Smooth muscle cell (in vitro differentiated cells): Measurements from ENCODE around the gene CCDC178. TPM values are rescaled to one million over a fixed set of nuclear protein-coding genes. Genes with fewer than 3 reads are reported as not detected.

ENCODE experiments used
- DNase-seq: peaks from one replicate; lab custom pipeline; 2025; ENCODE audit not compliant: unreplicated experiment; lab: John Stamatoyannopoulos, UW
- H2AFZ ChIP-seq: fragments of 200-600 bp; sonication (generic); 2 replicates; pipeline ENCODE4 v1.6.0; 2016; ENCODE audit warnings: antibody characterized with exemption, low read depth, mild to moderate bottlenecking
- H3F3A ChIP-seq: fragments of 200-600 bp; sonication (generic); 2 replicates; pipeline ENCODE4 v1.6.0; 2017; ENCODE audit warnings: antibody characterized with exemption, low read depth
- H3K27ac ChIP-seq: fragments of 200-600 bp; sonication (generic); 2 replicates; pipeline ENCODE4 v1.5.1; 2016; ENCODE audit warnings: low read depth, mild to moderate bottlenecking
- H3K27me3 ChIP-seq: fragments of 200-600 bp; sonication (generic); 2 replicates; pipeline ENCODE4 v1.6.1; 2016; ENCODE audit warnings: low read depth, mild to moderate bottlenecking
- H3K36me3 ChIP-seq: fragments of 200-600 bp; sonication (generic); 2 replicates; pipeline ENCODE4 v1.5.1; 2016; ENCODE audit warnings: low read depth
- H3K4me1 ChIP-seq: fragments of 200-600 bp; sonication (generic); 2 replicates; pipeline ENCODE4 v1.5.1; 2016; ENCODE audit warnings: low read depth
- H3K4me2 ChIP-seq: fragments of 200-600 bp; sonication (generic); 2 replicates; pipeline ENCODE4 v1.6.0; 2016; ENCODE audit warnings: mild to moderate bottlenecking
- H3K4me3 ChIP-seq: fragments of 200-600 bp; sonication (generic); 2 replicates; pipeline ENCODE4 v1.5.1; 2016; ENCODE audit warnings: mild to moderate bottlenecking
- H3K79me2 ChIP-seq: fragments of 200-600 bp; sonication (generic); 2 replicates; pipeline ENCODE4 v1.6.0; 2016; ENCODE audit warnings: low read depth, mild to moderate bottlenecking
- H3K9ac ChIP-seq: fragments of 200-600 bp; sonication (generic); 2 replicates; pipeline ENCODE4 v1.6.0; 2016; ENCODE audit warnings: low read depth
- H3K9me3 ChIP-seq: fragments of 200-600 bp; sonication (generic); replicated peaks from 2 replicates; pipeline ENCODE4 v1.5.1; 2016; ENCODE audit warnings: low read depth
- H4K20me1 ChIP-seq: fragments of 200-600 bp; sonication (generic); 2 replicates; pipeline ENCODE4 v1.6.0; 2016; ENCODE audit warnings: low read depth
- WGBS: methylation state at CpG from one replicate; pipeline ENCODE4 v1.1.7; 2016; ENCODE audit warnings: low lambda C conversion rate; 5-methylcytosine and 5-hydroxymethylcytosine counted together
- polyA plus RNA-seq: library from polyadenylated mRNA; unstranded; fragments of >200 nt; fragmentation: Nextera tagmentation; extraction: Ambion mirVana; gene quantifications from 2 replicates; pipeline ENCODE4 v1.2.1, GENCODE V29; 2016
- total RNA-seq: library from RNA; depleted of rRNA; stranded (reverse); fragments of >200 nt; gene quantifications from 2 replicates; pipeline ENCODE4 v1.2.3, GENCODE V29; 2014
- TF ChIP-seq, protein P1 (sequence below): fragments of 200-600 bp; sonication (generic); IDR thresholded peaks from 2 replicates; pipeline ENCODE4 v1.5.1; 2017; ENCODE audit warnings: borderline replicate concordance, mild to moderate bottlenecking, antibody characterized with exemption; ENCODE audit not compliant: insufficient read depth, poor library complexity, severe bottlenecking

CCDC178 gene
- total and polyA plus RNA-seq, 2 experiments from 2014 or later, result not detected

DNA sequence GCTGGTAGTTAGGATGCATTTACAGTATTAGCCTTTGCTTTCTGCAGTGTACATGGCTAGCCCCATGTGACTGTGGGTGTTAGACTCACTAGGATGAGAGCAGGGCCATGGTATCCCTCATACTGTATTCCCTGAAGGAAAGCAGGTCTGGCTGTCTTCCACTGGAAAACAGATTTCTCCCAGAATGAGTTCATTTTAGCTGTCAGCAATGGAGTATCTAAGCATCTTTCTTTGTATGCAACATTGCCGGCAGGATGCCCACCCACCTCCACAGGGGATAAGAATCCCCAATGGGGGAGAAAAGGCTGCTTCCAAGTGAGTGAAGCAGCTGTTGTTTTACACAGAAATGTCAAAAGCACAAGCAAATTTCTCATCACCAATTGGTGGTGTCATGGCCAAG is 525.0 kb downstream of the CCDC178 start:
- Histone ChIP-seq H3K4me2 (no peak overlapping the region), H3F3A (no peaks in the 10 kb centered on the region), H2AFZ (no peak overlapping the region), H3K9ac (no peak overlapping the region), H4K20me1 (no peaks in the 10 kb centered on the region), H3K4me3 (no peak overlapping the region), H3K27me3 (peaks cover 18% of the 10 kb centered on the region), H3K9me3 (no peaks in the 10 kb centered on the region), H3K4me1 (no peaks in the 10 kb centered on the region), H3K36me3 (no peaks in the 10 kb centered on the region), H3K27ac (no peak overlapping the region), H3K79me2 (no peaks in the 10 kb centered on the region)
- TF ChIP-seq, protein P1, sequence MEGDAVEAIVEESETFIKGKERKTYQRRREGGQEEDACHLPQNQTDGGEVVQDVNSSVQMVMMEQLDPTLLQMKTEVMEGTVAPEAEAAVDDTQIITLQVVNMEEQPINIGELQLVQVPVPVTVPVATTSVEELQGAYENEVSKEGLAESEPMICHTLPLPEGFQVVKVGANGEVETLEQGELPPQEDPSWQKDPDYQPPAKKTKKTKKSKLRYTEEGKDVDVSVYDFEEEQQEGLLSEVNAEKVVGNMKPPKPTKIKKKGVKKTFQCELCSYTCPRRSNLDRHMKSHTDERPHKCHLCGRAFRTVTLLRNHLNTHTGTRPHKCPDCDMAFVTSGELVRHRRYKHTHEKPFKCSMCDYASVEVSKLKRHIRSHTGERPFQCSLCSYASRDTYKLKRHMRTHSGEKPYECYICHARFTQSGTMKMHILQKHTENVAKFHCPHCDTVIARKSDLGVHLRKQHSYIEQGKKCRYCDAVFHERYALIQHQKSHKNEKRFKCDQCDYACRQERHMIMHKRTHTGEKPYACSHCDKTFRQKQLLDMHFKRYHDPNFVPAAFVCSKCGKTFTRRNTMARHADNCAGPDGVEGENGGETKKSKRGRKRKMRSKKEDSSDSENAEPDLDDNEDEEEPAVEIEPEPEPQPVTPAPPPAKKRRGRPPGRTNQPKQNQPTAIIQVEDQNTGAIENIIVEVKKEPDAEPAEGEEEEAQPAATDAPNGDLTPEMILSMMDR, result no peak
- WGBS, result 82% methylated on average over 1 of the region's 1 CpG
- DNase-seq, result no peak

DNA sequence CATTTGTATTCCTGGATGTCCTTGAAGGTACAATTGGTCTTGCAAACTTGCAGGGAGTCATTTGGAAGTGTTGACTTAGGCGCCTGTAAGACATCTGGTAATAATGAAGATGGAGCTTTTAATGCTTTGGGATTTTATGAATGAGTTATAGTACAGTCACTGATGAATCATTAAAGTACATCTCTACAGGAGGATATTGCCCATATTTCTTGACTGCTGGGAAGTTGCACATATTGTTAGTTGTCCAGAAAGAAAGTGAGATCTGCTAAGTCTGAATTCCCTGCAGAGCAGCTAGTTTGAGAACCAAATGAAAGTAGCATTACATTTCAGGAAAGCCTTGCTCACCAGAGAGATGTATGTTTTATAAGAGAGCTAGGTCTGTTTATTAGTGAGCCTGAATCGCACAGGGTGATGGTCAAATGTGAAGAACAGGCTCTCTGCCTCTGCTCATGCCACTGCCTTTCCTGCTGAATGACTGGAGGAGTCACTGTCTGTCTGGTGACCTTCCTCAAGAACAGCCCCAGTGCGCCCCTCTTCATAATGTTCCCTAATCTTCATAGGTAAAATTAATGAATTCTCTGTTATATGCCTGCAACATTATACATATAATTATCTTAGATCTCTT is 528.7 kb downstream of the CCDC178 start:
- H3F3A ChIP-seq, result no peaks in the 10 kb centered on the region
- H3K27ac ChIP-seq, result no peak overlapping the region
- no peak overlapping the region for H3K9ac ChIP-seq
- peaks cover 7% of the 10 kb centered on the region for H3K4me1 ChIP-seq
- DNase-seq, result no peak
- H2AFZ ChIP-seq, result no peak overlapping the region
- H3K27me3 ChIP-seq, result peaks cover 17% of the 10 kb centered on the region
- no peaks in the 10 kb centered on the region for H3K9me3 ChIP-seq
- WGBS, result 82% methylated on average over 3 of the region's 3 CpGs
- peak overlapping the region; percentile 1 for H3K4me2 ChIP-seq
- H3K79me2 ChIP-seq, result no peaks in the 10 kb centered on the region
- no peaks in the 10 kb centered on the region for H4K20me1 ChIP-seq
- TF ChIP-seq, protein P1, result no peak
- H3K4me3 ChIP-seq, result no peak overlapping the region
- H3K36me3 ChIP-seq, result no peaks in the 10 kb centered on the region

DNA sequence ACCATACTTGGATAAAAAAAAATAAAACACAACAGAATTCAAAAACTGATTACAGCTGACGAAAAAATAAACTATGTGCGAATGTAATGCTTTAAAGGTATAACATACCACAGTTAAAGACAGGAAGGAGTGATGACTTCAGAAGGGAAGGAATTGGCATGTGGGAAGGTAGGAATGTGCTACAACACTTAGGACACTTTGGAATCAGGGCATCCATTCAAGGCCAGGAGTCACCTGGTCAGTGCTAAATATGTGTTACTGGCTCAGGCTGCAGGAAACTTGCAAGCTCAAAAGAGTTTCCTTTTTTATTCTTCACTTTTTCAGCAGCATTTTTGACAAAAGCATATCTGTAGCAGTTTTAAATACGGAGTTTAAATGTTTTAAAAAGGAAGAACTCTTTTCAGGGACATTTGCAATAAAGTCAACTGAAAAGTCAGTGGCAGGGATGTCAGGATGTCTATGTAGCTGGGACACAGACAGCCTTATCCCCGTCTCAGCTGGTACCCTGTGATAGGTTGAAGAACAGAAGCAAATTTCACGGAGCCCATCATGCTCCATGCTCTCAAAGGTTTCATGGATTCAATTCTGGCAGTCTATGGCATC is 529.7 kb downstream of the CCDC178 start:
- no peak overlapping the region for H3K4me2 ChIP-seq
- H3K4me3 ChIP-seq, result no peak overlapping the region
- 86% methylated on average over 5 of the region's 5 CpGs for WGBS
- no peaks in the 10 kb centered on the region for H4K20me1 ChIP-seq
- H3K9ac ChIP-seq, result no peak overlapping the region
- no peaks in the 10 kb centered on the region for H3K36me3 ChIP-seq
- no peaks in the 10 kb centered on the region for H3K79me2 ChIP-seq
- H3K27ac ChIP-seq, result no peak overlapping the region
- H3K4me1 ChIP-seq, result peaks cover 7% of the 10 kb centered on the region
- peaks cover 13% of the 10 kb centered on the region for H3K27me3 ChIP-seq
- no peaks in the 10 kb centered on the region for H3K9me3 ChIP-seq
- DNase-seq, result no peak
- H2AFZ ChIP-seq, result no peak overlapping the region
- TF ChIP-seq, protein P1, result no peak
- no peaks in the 10 kb centered on the region for H3F3A ChIP-seq
